GM21786 (cell line): Measurements from ENCODE around the gene PCDHGA1.

Experiments used
- ATAC-seq: cut with Tn5 transposase; IDR thresholded peaks from one replicate; pipeline ENCODE4 v1.9.1; 2021; ENCODE audit not compliant: unreplicated experiment

Gene PCDHGA1

DNA sequence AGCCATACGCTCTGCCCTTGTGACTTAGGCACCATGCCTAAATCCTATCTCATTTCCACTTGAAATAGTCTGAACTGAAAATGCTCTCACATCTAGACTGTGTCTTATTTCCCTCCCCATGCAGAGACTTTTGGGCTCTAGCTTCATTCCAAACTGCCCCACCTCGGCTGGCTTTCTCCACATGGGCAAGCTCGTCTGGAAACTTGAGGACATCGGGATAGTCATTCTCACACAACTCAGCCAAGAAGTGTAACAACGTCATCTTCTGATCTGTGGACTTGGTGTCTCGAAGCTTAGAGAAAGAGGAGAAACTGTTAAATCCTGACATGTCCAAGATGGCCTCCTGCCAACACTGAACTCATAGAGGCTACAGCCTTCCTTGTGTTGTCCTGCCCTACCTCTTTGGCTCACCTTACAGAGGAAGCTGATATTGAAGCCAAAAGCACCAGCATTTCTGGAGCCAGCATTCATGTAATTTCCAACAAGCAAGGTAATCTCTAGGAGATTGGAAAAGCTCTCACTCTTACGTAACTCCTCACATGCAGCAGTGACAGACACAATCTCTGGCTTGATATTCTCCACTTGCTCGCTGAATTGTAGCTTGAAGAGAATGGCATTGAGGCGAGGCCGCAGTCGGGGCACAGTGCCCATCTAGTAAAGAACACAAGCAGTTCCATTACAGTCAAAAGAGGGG is 198.1 kb downstream of the PCDHGA1 start:
- ATAC-seq: no peak

GRCh38 chr5:141529002-141529401 is 198.7 kb downstream of the PCDHGA1 start:
- peak; percentile 51 for ATAC-seq

DNA sequence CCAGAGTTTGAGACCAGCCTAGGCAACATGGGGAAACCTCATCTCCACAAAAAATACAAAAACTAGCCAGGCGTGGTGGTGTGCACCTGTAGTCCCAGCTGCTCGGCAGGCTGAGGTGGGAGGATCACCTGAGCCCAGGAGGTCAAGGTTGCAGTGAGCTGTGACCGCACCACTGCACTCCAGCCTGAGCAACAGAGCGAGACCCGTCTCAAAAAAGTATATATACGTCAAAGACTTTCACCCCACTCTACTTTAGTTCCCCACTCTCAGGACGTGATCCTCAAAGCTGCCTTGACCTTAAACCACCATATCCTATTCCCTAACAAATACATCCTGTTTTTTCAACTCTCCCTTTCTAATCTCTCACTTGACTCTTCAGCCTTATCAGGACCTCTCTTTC is 199.6 kb downstream of the PCDHGA1 start:
- peak; percentile 52 for ATAC-seq

DNA sequence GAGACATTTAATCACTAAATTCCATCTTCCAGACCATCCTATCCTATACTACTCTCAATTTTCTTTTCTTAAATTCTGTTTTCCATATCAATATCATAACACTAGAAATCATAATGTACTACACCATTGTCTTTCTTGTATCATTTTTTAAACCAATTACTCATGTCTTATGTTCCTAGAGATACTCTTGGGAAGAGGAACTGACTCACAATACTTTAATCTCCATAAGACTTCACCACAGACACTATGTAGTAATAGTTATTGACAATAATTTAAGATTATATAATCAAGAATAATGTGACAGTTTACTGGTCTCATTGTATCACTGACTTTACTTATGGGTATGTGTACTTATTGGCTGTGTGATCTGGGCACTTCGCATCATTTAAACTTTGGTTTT is 202.4 kb downstream of the PCDHGA1 start:
- no peak for ATAC-seq

DNA sequence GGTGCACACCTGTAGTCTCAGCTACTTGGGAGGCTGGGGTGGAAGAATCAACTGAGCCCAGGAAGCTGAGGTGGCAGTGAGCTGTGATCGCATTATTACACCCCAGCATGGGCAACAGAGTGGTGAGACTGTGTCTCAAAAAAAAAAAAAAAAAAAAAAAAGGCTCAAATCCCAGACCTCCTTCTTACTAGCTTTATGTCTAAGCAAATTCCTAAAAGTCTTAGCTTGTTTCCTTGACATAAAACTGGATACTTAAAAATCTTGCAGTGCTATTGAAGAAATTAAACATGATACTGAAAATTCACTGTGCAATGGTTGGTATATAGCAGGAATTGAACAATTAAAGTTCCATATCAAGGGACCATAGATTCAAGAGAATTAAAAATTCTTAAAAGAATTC is 203.6 kb downstream of the PCDHGA1 start:
- ATAC-seq: no peak

DNA sequence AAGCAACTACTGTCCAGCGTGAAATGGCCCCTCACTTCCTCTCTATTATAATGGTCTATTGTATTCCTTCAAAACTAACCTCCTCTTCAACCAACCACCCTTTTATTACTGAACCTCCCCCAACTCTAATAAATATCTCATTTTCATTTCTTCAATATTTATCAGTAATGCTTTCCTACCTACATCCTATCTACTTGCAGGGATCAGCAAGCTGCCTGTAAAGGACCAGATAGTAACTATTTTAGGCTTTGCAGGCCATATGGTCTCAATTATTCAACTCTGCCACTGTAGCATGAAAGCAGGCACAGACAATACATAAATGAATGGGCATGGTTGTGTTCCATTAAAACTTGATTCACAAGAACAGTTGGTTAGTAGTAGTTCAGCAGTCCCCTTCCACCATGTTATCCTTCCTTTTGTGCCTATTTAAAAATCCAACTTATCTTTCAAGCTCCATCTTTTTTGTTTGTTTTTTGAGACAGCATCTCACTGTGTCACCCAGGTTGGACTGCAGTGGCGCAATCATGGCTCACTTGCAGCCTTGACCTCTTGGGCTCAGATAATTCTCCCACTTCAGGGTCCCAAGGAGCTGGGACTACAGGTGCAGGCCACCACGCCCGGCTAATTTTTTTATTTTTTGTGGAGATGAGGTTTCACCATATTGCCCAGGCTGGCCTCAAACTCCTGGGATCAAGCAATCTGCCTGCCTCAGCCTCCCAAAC is 204.3 kb downstream of the PCDHGA1 start:
- ATAC-seq: no peak

- no peak for ATAC-seq
Measured at GRCh38 chr5:141543053-141543452, 212.7 kb downstream of the PCDHGA1 start.

- no peak for ATAC-seq
Measured at GRCh38 chr5:141547488-141547887, 217.2 kb downstream of the PCDHGA1 start.

DNA sequence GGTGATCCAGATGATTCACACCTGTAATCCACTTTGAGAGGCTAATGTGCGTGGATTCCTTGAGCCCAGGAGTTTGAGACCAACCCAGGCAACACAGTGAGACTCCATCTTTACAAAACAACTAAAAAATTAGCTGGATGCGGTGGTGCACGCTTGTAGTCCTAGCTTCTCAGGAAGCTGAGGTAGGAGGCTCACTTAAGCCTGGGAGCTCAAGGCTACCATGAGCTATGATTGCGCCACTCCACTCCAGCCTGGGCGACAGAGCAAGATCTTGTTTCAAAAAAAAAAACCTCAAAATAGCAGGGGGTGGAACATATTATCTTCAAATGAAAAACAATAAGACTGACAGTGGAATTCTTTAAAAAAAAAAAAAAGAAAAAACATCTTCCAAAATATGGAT is 217.6 kb downstream of the PCDHGA1 start:
- no peak for ATAC-seq

DNA sequence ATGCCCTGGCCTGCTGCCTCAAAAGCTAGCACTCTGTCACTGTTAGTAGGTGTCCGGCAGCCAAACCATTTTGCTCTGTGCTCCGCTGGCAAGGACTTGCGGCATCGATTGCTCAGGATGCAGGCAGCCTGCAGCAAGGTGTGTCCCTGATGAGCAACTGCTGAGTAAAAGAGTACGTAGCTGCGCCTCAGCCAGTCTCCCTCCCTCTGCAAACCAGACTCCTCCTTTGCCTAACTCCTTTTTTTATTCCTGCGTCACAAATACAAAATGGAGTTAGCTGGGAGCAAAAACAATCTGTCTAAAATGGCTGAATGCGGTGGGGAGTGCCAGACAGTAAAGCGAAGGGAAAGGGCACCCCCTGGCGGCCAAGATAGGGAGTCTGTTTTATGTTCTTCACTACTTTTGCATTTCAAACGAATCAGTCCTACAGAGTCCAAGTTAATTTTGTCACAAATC is 227.4 kb downstream of the PCDHGA1 start:
- ATAC-seq: peak; percentile 69

DNA sequence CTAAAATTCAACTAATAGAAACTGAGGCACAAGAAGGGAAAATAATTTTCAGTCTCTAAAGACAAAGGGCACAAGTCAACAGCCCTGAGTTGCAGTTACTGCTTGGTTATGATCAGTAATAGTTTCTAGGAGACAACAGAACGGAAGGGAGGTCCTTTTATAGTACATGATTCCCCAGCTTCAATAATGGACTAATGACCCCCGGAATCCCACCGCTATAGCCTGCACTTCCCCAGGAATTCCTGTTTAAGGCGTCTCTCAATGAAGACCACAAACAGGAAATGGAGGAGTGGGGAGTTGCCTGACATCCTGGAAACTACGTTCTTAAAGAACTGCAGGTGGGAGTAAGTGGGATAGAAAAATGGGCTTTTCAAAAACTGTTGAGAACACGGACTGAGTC is 227.8 kb downstream of the PCDHGA1 start:
- ATAC-seq: no peak

- no peak for ATAC-seq
Measured at GRCh38 chr5:141559461-141559860, 229.1 kb downstream of the PCDHGA1 start.

DNA sequence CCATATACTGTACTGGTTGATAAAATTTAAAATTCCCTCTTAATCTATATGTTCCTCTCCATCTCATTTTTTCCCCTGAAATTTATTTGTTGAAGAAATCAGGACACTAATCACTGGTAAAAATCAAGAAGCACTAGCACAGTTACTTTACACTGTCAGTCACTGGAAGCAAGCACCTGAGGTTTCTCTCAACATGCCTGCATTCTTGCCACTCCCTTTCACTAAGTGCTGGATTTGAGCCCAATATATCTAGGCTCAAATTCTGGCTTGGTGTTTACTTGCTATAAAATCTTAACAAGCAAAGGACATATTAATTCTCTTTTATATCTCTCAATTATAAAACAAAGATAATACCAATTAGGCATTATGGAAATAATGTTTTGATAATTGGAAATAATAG is 229.8 kb downstream of the PCDHGA1 start:
- no peak for ATAC-seq

DNA sequence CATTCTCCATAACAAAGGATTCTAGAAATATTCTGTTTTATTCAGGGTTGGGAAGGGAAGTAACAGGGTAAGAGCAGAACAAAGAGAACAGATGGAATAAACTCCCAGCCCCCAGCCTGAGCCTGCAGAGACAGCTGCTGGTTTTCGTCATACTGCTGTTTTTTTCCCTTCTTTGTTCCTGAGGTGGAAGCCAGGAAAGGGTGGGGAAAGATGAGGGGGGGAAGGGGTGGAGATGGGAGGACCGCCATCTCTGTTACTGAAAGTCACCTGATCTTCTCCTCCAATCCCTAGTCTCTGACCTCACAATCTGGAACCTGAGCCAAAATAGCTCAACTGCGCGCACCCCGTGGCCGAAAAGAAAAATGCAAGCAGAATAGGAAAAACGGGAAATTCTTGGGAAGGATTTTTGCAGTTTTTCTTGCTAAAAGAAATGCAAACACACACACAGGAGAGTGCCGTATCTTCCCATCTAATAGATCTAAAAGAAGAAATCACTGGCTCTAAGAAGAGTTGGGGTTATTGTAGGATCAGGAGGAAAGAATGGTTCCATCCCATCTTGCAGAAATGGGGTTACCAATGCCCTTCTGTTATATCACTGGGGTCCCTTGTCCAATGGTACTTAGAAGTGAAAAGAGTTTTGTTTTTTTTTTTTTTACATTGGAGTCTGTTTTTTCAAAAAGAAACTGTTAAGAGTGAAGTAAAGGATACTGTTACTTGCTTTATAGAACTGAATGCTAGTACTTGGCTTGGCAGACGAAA is 230.6 kb downstream of the PCDHGA1 start:
- ATAC-seq: no peak
